OCI-LY1 (cell line): Measurements from ENCODE around the gene D2HGDH.

Source experiments
- H2AFZ ChIP-seq: fragments of 200-600 bp; sonication (generic), shearing (Covaris generic); 2 replicates; pipeline ENCODE4 v1.6.0; 2014; ENCODE audit warnings: antibody characterized with exemption, mild to moderate bottlenecking, low read length
- H3F3A ChIP-seq: fragments of 200-600 bp; sonication (generic), shearing (Covaris generic); 2 replicates; pipeline ENCODE4 v1.6.0; 2014; ENCODE audit warnings: mild to moderate bottlenecking, antibody characterized with exemption, low read length, moderate library complexity; ENCODE audit not compliant: insufficient read depth
- H3K27ac ChIP-seq: fragments of 200-600 bp; sonication (generic); 2 replicates; pipeline ENCODE4 v1.5.1; 2014; ENCODE audit warnings: low read length, mixed run types, mild to moderate bottlenecking, low read depth; ENCODE audit not compliant: poor library complexity, severe bottlenecking
- H3K27me3 ChIP-seq: fragments of 200-600 bp; sonication (generic); 2 replicates; pipeline ENCODE4 v1.6.0; 2014; ENCODE audit warnings: antibody characterized with exemption, mild to moderate bottlenecking, low read length, moderate library complexity; ENCODE audit not compliant: insufficient read depth
- H3K36me3 ChIP-seq: fragments of 200-600 bp; sonication (generic); 2 replicates; pipeline ENCODE4 v1.6.1; 2014; ENCODE audit warnings: mild to moderate bottlenecking, antibody characterized with exemption, low read length, moderate library complexity, mixed read lengths; ENCODE audit not compliant: insufficient read depth
- H3K4me1 ChIP-seq: fragments of 200-600 bp; sonication (generic); 2 replicates; pipeline ENCODE4 v1.5.1; 2014; ENCODE audit warnings: mild to moderate bottlenecking, low read length, moderate library complexity; ENCODE audit not compliant: insufficient read depth, severe bottlenecking
- H3K4me2 ChIP-seq: fragments of 200-600 bp; sonication (generic), shearing (Covaris generic); 2 replicates; pipeline ENCODE4 v1.6.1; 2014; ENCODE audit warnings: low read length
- H3K4me3 ChIP-seq: fragments of 200-600 bp; sonication (generic); 2 replicates; pipeline ENCODE4 v1.5.1; 2014; ENCODE audit warnings: low read length, low read depth, mild to moderate bottlenecking, mixed read lengths; ENCODE audit not compliant: poor library complexity, severe bottlenecking
- H3K79me2 ChIP-seq: fragments of 200-600 bp; shearing (Covaris generic); 2 replicates; pipeline ENCODE4 v1.6.1; 2016; ENCODE audit warnings: mixed run types, low read length, mixed read lengths; ENCODE audit not compliant: insufficient read depth
- H3K9ac ChIP-seq: fragments of 200-600 bp; sonication (generic), shearing (Covaris generic); 2 replicates; pipeline ENCODE4 v1.6.1; 2014; ENCODE audit warnings: mild to moderate bottlenecking, low read length, mixed read lengths
- H3K9me2 ChIP-seq: fragments of 200-600 bp; sonication (generic), shearing (Covaris generic); 2 replicates; pipeline ENCODE4 v1.6.1; 2014; ENCODE audit warnings: low read depth, mild to moderate bottlenecking, low read length, mixed read lengths
- H3K9me3 ChIP-seq: fragments of 200-600 bp; shearing (Covaris generic); 2 replicates; pipeline ENCODE4 v1.6.1; 2014; ENCODE audit warnings: low read length, mixed read lengths
- H4K20me1 ChIP-seq: fragments of 200-600 bp; sonication (generic), shearing (Covaris generic); 2 replicates; pipeline ENCODE4 v1.6.0; 2016; ENCODE audit warnings: mild to moderate bottlenecking, low read length; ENCODE audit not compliant: insufficient read depth
- EZH2 ChIP-seq: fragments of 200-600 bp; sonication (generic), shearing (Covaris generic); IDR thresholded peaks from 2 replicates; pipeline ENCODE4 v1.8.0; 2017; ENCODE audit warnings: borderline replicate concordance, mixed run types, mild to moderate bottlenecking, antibody characterized with exemption, low read length, moderate library complexity, mixed read lengths
- TF ChIP-seq, protein P1 (sequence below): fragments of 200-600 bp; sonication (generic), shearing (Covaris generic); IDR thresholded peaks from 2 replicates; pipeline ENCODE4 v1.5.1; 2017; ENCODE audit warnings: mild to moderate bottlenecking, antibody characterized with exemption, low read length, moderate library complexity, mixed read lengths

The D2HGDH gene

DNA sequence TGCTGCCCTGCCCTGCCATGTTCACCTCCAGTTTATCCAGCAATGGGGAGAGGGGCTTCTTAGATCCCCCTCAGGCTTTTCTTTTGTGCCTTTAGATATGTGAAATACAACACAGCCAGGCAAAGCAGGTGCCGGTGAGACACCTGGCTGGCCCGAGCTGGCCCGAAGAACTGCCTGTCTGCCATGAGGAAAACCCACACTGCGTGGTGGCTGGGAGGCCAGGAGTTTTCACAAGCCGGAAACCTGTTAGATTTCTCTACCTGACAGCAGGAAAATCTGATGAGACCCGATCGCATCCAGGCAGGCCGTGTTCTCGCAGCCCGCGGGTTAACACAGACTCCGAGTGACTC lies 36.5 kb downstream of the D2HGDH start:
- H3F3A ChIP-seq = no peaks in the 10 kb centered on the region
- TF ChIP-seq, protein P1, sequence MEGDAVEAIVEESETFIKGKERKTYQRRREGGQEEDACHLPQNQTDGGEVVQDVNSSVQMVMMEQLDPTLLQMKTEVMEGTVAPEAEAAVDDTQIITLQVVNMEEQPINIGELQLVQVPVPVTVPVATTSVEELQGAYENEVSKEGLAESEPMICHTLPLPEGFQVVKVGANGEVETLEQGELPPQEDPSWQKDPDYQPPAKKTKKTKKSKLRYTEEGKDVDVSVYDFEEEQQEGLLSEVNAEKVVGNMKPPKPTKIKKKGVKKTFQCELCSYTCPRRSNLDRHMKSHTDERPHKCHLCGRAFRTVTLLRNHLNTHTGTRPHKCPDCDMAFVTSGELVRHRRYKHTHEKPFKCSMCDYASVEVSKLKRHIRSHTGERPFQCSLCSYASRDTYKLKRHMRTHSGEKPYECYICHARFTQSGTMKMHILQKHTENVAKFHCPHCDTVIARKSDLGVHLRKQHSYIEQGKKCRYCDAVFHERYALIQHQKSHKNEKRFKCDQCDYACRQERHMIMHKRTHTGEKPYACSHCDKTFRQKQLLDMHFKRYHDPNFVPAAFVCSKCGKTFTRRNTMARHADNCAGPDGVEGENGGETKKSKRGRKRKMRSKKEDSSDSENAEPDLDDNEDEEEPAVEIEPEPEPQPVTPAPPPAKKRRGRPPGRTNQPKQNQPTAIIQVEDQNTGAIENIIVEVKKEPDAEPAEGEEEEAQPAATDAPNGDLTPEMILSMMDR = no peak
- TF ChIP-seq EZH2 = no peak
- no peaks in the 10 kb centered on the region for H4K20me1 ChIP-seq
- H3K27me3 ChIP-seq = peaks cover 5% of the 10 kb centered on the region; the same call in 1 of the 2 replicates
- H3K36me3 ChIP-seq = no peaks in the 10 kb centered on the region; the same call in 1 of the 2 replicates
- no peaks in the 10 kb centered on the region for H3K9me2 ChIP-seq
- no peak overlapping the region for H3K4me3 ChIP-seq
- peaks cover 6% of the 10 kb centered on the region for H3K4me1 ChIP-seq
- no peak overlapping the region for H2AFZ ChIP-seq
- no peak overlapping the region for H3K4me2 ChIP-seq
- no peak overlapping the region for H3K27ac ChIP-seq
- H3K9me3 ChIP-seq = no peaks in the 10 kb centered on the region
- no peaks in the 10 kb centered on the region for H3K79me2 ChIP-seq
- no peak overlapping the region for H3K9ac ChIP-seq

DNA sequence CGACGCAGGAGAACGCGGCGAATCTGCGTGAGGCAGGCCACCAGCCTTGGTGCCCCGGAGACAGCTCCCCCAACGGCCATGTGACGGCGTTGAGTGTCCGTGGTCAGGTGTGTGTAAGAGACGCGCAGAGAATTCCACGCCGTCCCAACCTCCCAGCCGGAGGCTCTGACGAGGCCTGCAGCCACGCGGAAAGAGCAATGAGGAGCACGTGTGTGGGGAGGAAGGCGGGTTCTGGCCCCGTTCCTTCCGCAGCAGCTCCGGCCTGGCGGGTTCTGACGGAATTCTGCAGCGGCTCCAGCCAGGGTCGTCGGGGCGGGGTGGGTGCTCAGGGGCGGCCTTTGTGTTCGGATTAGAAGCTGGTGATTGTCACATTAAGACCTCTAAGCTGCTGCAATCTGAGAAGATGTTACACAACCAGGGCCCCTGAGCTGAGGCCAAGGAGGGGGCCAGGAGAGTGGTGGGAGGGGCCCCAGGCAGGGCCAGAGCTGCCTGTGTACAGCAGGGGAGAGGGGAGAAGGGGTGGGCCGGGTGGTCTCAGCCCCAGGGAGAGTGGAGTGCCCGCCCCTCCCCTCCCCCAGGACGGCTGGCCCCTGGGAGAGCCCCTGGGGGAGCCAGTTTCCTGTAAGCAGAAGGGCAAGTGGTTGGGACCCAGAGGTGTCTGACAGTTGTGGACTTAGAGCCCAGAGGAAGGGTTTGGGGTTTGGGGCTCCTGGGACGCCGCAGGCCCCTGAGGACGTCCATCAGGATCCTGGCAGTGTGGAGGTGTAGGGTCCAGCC lies 37.0 kb downstream of the D2HGDH start:
- Histone ChIP-seq H4K20me1 (no peaks in the 10 kb centered on the region), H2AFZ (no peak overlapping the region), H3F3A (no peaks in the 10 kb centered on the region), H3K27ac (no peak overlapping the region), H3K4me2 (no peak overlapping the region), H3K79me2 (no peaks in the 10 kb centered on the region), H3K27me3 (peaks cover 5% of the 10 kb centered on the region; the same call in 1 of the 2 replicates), H3K9me2 (no peaks in the 10 kb centered on the region), H3K4me3 (no peak overlapping the region), H3K9ac (no peak overlapping the region), H3K9me3 (no peaks in the 10 kb centered on the region), H3K36me3 (no peaks in the 10 kb centered on the region; the same call in 1 of the 2 replicates), H3K4me1 (peaks cover 6% of the 10 kb centered on the region)
- TF ChIP-seq EZH2 = no peak
- TF ChIP-seq, protein P1 = no peak

DNA sequence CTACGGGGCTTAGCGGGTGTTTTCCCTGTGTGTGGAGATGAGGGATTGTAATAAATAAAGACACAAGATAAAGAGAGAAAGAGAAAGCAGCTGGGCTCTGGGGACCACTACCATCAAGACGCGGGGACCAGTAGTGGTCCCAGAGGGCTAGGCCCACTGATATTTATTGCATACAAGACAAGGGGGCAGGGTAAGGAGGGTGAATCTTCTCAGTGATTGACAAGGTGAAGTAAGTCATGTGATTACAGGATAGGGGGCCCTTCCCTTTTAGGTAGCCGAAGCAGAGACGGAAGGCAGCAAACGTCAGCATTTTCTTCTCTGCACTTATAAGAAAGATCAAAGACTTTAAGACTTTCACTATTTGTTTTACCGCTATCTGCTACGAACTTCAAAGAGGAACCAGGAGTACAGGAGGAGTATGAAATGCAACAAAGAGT lies 37.7 kb downstream of the D2HGDH start:
- no peaks in the 10 kb centered on the region for H4K20me1 ChIP-seq
- no peak overlapping the region for H3K4me2 ChIP-seq
- H3F3A ChIP-seq = no peaks in the 10 kb centered on the region
- no peak overlapping the region for H2AFZ ChIP-seq
- H3K4me3 ChIP-seq = no peak overlapping the region
- no peak overlapping the region for H3K9ac ChIP-seq
- H3K79me2 ChIP-seq = no peaks in the 10 kb centered on the region
- TF ChIP-seq, protein P1 = no peak
- no peak for TF ChIP-seq EZH2
- H3K9me3 ChIP-seq = no peaks in the 10 kb centered on the region
- H3K36me3 ChIP-seq = no peaks in the 10 kb centered on the region; the same call in 1 of the 2 replicates
- H3K4me1 ChIP-seq = peaks cover 6% of the 10 kb centered on the region
- H3K27me3 ChIP-seq = peaks cover 5% of the 10 kb centered on the region; the same call in 1 of the 2 replicates
- H3K27ac ChIP-seq = no peak overlapping the region
- no peaks in the 10 kb centered on the region for H3K9me2 ChIP-seq
